NCI-H524 (cell line): ENCODE measurements around the gene POC1A.

Experiments used
- DNase-seq, 2 experiments: peaks; one replicate each; lab custom pipeline; 2025; lab: John Stamatoyannopoulos, UW

POC1A gene

DNA sequence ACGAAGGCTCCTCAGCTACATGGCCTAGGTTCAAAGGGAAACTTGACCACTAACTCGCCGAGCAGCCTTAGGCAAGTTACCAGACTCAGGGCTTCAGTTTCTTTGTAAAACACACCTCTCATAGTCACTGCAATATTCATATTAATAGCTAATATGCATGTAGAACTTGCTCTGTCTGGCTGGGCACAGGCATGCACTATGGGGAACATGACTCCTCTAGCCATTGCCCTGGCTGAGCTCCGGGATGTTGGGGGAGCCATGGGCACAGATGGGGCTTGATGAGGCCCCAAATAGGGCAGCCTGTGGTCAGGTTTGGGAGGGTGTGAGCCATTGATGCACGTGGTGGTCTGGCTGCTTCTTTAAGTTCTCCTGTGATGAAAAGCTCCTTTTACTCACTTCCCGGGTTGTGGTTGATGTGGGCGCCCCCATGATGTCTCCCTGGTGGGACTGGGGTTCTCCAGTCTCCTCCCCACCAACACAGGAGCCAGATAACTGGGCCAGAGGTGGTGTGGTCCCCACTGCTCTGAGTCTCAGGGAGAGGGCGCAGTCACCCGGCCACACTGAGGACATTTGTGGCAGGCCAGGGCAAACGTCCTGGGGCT is 68.4 kb downstream of the POC1A start:
- no peak for DNase-seq

DNA sequence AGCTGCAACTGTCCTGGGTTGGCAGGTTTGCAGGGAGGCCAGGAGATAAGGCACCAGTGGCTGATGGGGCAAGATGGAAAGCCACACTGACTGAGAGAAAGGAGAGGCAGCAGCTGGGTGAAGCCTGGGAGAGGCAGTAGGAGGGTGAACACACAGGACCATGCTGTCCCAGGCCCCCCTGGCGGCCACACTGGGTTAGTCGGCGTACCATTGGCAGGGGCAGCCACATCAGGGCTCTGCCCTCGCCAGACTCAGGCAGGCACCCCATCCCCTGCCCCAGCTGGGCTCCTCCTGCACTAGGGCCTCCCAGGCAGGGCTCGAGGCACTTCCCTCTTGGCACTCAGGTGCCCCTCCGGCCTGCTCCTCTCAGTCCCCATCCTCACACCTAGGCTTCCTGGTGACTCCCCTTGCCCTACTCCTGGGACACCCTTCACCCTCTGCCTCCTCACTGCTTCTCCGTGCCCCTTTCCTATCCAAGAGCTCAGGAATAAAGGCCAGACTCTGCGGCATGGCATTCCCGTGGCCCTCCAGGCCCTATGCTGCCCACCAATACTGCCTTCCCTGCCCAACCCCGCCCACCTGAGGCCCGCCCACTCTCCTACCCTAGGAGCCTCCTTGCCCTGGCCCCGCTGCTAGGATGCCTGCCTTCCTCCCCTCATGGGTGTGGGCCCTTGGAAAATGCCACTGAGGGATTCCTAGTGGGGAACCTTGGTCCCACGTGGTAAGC is 69.1 kb downstream of the POC1A start:
- DNase-seq: no peak

DNA sequence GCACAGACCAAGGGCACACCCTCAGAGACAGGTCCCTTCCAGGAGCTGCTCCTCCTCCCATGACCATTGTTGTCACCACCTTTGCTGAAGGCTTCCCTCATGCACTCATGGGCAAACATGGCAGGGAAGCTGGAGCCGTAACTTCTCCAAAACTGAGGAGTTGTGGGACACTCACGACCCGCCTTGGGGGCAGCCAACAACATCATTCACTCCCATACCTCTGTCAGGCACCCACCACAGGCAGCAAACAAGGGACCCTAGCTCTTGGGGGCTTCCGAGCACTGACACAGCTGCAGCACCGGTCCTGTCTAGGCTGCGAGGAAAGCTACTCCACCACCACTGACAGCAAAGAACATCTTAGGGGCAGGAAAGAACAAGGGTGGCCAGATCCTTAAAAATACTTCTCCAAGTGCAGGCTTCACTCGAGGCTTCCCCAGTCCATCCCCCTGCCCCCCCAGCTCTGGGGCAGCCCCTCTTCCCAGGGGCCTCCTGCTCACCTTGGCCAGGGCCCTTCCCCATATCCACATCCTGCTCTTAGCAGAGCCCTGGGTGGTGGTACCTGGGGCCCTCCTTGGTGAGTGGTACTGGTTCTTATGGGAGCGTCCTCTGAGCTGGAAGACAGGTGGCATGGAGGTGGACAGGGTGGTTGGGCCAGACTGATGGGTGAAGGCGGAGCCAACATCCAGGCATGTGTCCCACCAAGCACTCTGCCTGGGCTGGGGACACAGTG is 69.8 kb downstream of the POC1A start:
- no peak for DNase-seq

DNA sequence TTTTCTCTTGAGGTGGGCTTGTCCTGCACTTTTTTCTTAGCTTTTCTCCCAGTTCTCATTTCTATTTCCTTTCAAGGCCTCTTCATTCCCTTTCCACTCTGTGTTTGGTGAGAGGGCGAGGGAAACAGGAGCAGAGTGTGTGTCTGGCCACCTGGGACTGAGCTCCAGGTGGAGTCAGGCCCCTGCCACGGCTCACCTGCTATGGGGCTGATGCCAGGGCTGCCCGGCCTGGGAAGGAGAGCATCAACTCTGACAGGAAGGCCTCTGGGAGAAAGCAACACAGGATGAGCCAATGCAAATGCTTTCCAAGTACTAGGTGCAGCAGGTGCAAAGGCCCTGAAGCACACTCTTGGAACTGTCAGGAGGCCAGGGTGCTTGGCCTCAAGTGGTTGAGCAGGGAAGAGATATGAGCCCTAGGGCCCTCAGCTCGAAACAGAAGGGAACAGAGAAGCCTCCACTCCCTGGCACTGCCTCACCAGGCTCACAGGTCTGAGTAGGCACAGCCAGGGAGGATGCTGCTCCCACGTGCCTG is 70.6 kb downstream of the POC1A start:
- no peak for DNase-seq

DNA sequence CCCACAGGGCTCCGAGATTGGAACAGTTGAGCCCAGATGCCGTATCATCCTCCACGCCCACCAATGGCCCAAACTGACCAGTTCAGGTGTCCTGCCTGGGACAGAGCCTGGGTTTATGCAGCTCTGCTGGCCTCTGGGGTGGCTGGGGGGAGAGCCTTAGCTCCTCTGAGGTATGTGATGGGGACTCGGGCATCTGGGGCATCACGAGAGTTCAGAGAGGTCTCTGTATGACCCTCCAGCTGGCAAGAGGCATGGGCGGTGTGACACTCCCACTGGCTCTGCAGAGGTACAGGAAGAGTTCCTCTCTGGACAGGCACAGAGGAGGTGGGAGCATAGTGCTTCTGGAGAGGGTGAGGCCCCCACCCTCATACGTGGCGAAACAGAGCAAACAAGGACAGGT is 71.3 kb downstream of the POC1A start:
- no peak for DNase-seq

DNA sequence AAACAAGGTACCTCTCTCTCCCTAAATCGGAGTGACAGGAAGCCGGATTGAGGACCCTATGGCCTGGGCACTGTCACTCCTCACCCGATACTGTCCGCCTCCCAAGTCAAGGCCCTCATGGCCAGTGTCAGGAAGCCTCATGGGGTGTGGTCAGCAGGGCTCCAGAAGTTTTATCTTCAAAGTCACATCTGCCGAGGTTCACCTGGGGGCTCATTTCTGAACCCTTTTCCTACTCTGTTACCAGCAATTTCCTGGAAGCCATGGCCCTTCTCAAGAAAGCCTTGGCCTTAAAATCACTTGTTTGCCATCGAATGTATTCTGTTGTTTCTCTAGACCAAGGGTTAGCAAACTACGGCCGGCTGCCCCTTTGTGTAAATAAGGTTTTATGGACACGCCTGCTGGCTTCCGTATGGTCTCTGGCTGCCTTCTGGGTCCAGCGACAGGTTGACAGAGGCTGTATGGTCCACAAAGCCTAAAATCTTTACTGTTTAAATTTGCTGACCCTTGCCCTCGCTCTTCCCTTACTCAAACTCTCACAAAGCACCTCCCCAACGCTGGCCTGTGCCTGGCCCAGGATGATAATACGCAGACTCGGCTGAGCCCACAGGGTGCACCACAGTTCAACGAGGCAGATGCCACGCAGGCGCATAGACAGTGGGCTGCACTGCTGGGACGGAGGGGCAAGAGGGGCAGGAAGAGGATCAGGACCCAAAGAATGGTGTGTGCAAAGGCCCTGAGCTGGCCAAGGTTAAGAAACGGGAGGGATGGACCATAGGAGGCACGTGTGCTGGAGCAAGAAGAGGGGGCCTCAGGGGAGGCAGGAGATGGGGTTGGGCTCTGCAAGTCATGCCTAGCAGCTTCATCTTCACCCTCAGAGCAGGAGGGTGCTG is 73.1 kb downstream of the POC1A start:
- DNase-seq: no peak

DNA sequence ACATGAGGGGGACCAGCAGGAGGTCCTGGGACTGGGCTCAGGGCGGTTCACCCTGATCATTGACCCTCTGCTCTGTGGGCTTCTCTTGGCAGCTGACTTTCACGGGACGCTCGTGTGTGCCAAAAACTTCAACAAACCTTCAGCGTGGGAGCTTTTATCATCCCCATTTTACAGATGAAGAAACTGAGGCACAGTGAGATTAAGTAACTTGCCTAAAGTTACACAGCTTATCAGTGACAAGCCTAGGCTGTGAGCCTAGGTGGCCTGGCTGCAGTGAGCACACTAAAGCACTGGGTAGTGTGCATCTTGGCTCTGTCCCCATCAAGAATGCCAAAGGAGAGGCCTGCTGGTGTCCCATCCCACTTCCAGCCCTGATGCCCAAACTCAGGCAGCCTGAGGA is 74.3 kb downstream of the POC1A start:
- no peak for DNase-seq

DNA sequence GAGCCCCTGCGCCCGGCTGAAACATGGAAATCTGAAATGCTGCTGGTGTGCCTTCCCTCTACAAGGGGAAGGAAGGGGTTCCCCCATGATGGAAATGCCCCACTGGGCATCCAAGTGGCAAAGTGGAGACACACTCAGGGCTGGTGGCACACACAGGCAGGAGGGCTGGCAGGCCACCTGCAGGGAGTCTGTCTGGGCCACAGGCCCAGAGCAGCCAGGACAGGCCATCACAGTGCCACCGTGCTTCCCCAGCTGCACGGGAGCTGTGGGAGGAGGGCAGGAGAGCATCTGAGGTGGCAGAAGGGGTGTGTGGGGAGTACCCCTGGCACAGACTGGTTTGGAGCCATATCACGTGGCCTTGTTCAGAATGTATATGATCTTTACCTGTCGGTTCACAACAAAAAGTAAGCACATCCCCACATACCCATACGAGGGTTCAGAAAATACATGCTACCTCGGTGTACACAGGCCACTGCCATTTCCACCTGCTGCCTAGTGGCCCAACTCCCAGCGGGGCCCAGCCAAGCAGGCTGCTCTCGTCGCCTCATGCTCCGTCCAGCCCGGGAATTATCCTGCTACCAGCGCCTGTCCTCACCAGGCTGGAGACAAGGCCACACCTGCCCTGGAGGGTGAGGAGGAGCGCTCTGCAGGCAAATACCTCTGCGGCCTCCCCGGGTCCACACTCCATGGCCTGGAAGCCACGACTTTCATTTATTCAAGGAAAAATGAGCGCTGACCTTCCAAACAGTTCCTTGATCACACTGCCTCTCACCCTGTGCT is 75.3 kb downstream of the POC1A start:
- no peak for DNase-seq

DNA sequence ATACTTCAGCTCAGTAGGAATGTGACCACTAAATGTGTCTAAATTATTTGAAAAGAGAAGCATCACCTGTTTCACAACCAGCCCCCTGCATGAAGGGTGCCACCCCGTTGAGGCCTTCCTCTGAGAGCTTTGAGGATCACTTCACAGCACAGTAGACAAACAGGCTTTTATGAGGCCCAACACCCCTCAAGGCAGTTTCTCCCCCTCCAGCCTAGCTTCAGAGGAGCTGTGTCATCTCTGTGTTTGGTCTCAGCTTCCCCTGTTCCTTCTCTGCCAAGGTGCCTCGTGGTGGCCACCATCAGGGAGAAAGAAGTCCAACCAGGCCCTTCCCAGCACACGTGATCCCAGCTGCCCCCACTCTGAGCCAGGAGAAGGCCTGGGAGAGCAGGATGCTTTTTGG is 76.3 kb downstream of the POC1A start:
- no peak for DNase-seq

DNA sequence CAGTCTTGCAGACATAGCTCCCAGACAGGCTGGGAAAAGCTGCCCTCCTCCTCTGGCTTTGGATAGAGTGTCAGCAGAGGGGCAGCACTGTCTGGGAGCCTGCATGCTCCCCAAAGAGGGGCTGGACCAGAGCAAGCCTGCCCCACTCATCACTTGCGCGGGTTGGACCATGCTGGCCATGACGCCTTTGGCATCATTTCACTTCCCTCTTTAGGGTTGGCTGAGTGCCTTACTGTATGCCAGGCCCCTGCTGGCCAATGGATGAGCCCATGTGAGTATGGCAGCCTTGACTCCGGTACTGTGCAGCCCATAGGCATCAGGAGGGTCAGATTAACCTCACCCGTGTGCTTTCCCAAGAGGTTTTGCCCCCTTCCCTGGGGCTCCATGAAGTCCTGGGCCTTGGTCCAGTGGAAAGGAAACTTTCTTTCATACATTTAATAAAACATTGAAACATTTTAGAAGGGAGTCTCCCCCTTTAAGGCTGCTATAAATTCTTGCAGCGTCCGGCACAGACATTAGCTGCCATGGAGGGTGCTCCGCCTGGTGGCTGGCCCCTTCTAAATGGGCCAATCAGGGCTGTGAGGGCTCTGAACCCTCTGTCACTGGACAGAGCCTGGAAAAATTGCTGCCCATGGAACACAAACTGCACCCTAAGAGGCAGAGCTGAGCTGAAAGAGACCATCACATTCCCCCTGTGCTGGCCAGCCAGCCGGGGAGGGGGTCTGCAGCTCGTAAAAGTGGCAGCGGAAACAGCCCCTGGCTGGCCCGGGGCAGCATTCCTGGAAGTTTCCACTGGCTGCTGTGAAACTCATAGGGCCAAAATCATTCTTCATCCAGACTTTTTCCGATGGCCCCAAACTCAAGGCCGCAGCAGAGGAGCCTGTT is 77.1 kb downstream of the POC1A start:
- no peak for DNase-seq

DNA sequence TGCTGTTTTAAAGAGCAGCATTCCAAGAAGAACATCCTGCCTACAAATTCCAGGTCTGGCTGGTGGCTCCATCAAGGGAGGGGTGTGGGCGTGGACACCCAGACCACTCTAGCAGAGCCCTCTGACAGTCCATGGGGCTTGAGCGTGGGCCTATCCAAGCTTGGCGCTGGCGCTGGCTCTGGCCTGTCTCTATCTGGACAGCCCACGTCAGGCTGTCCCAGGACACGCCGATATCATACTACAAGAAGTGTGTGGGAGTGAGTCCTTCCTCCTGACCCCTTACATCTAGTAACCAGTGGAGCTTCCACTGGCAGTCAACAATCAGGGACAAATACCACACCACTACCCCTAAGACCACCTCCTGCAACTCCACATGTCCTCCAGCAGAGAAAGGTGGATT is 80.7 kb downstream of the POC1A start:
- no peak for DNase-seq

DNA sequence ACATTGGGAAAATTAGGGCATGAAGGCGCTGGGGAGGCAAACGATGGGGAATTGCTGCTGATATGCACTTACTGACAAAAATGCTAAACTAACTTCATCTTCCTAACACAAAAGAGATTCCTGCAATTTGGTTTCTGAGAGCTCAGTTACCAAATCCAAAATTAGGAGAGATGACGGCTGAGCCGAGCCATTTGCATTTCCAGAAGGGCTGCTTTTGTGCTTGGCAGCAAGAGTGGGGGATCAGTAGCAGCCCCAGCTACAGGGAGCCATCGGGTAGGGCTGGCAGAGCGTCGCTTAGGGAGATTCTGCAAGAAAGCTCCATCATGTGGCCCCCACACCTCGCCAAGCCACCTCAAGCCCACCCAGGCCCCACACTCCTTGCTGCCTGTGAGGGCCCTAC is 81.8 kb downstream of the POC1A start:
- no peak for DNase-seq

DNA sequence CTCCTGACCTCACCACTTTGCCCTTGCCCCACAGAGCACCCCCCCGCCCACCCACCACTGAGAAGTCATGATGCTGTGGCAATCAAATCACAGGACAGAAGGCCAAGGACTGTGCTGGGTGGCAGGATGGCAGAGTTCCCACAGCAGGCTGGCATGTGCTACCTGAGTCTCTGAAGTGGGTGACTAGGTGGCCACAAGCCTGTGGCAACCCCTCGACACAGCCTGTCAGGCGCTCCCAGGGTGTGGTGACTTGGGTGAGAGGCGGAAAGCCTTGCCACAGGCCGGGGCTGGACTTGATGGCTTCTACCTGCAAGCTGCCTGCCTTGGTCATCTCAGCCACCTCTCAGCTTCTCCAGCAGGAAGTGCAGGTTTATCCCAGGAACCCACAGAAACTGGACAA is 82.2 kb downstream of the POC1A start:
- no peak for DNase-seq

DNA sequence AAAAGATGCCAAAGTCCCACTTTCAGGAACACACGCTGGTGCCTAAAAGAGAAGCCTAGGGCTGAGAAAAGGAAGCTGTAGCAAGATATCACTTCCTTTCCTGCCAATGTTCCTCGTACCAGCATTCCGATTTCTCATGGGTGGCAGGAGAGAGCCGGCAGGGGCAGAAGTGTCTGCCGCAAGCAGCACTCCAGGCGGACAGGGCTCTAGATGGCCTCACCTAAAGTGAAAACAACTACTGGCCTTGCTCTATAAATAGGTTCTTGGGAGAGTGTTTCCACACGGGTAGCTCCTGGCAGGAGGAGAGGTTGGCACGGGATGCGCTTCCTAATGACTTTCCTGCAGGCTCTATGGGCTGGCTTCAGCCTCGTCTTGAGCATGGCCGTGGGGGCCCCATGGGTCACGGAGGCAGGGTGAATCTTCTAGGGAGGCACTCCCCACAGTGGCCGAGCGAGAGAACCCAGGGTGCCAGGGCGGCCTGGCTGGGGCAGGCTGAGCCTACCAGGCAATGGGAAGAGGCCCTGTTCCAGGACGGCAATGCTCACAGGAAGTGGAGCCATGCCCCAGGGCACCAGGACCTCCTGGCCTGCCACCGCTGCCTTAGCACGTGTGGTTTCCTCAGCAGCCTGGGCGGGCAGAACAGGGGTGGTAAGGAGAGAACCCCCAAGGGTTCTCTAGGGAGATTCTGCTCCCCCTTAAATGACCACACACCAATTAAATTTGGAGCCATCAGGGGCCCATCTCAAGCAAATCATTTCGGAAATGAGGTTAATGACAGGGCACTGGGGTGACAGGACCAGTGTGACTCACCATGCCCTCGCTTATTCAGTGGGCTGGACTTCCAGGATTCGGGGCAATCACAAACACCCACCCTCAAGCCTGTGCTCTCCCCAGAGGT is 83.2 kb downstream of the POC1A start:
- DNase-seq: no peak

DNA sequence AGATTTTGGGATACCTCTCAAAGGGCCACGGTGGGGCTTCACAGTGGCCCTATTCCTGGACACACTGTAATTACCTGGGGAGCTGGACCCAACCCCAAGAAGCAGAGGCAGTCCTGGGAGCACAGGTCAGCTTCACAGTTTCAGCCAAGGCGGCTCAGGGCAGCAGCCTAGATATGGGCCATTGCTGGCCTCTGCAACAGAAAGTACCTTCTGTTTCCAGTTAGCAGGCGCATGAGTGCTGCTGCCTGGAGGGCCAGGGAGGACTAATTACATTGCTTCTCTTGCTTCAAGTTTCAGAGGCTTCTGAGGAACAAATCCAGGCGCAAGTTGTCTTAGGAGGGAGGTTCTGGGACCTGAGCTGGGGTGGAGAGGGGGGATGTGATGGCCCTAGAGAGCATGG is 84.4 kb downstream of the POC1A start:
- no peak for DNase-seq

DNA sequence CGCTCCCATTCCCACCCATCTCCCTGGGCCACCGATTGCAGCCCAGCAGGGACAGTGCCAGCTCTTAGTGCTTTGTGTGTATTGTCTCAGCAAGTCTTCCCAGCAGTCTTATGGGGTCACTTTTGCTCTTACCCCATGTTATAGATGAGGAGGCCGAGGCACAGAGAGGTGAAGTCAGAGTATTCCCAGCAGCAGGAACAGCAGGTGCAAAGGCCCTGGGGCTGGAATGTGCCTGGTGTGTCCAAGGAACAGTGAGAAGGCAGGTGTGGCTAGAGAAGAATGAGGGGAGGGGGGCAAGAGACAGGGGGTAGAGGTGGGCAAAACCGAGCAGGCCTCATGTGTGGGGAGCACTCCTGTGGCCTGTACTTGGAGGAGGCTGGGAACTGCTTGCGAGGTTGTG is 85.1 kb downstream of the POC1A start:
- DNase-seq: no peak

DNA sequence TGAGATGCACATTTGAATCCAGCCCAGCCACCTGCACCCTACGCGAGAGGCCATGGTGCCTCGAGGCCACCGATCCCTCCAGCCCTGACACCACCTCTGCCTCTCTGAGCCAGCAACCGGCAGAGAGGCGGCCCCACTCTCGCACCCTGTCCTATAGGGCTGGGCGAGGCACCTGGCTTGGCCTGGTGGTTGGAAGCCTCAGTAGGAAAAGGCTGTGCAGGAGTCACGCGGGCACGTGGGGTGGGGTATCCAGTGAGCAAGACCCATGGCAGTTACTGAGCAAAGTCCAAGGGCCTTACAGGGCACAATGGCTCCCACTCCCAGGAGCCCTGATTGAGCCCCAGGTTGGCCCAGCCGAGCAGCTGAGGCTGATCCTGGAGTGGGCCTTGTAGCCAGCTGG is 85.5 kb downstream of the POC1A start:
- no peak for DNase-seq

DNA sequence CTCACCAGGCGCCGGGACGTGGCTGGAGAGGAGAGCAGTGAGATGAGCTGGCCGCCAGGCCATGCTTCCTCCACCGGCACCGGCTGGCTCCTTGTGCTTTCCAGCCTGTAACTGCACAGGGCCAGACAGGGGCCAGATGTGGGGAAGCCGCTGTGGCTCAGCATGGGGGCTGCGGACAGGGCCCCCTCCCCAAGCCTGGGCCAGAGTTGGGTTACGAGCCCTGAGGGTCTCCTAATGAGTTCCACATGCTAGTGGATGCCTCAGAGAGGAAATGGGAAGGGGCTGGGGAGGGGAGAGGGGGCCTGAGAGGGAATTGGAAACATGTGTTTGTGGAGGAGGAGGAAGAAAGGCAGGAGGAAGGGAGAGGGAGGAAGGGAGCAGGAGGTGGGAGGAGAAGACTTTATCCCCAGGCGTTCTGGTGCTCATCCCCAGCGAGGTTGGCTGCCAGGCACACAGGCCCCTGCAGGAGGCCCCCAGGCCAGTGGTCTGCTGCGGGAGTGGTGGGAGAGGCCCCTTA is 86.1 kb downstream of the POC1A start:
- no peak for DNase-seq

DNA sequence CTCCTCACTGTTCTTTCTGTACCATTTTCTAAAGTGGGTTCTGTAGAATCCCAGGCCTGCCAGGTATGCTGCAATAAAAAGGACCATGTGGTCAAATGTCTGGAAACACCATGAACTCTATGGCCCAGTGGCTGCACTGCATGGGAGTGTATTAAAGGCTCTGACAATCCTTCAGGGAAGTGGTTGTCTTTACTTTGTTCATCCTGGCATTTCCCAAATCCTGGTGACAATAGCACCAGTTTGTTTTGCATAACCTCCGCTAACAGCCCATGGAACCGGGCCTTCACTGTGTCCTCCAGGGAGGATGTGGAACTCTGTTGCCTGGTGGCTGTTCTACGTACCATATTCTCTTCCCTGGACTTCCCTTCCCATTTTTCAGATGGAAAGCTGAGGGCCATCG is 86.7 kb downstream of the POC1A start:
- no peak for DNase-seq
